NCI-H774 (cell line): ENCODE measurements around the gene URM1.
A peak's percentile ranks its signal among the peaks of the same experiment; 100 is the strongest.

Source experiments
- DNase-seq: peaks from one replicate; lab custom pipeline; 2025; lab: John Stamatoyannopoulos, UW

Gene URM1

DNA sequence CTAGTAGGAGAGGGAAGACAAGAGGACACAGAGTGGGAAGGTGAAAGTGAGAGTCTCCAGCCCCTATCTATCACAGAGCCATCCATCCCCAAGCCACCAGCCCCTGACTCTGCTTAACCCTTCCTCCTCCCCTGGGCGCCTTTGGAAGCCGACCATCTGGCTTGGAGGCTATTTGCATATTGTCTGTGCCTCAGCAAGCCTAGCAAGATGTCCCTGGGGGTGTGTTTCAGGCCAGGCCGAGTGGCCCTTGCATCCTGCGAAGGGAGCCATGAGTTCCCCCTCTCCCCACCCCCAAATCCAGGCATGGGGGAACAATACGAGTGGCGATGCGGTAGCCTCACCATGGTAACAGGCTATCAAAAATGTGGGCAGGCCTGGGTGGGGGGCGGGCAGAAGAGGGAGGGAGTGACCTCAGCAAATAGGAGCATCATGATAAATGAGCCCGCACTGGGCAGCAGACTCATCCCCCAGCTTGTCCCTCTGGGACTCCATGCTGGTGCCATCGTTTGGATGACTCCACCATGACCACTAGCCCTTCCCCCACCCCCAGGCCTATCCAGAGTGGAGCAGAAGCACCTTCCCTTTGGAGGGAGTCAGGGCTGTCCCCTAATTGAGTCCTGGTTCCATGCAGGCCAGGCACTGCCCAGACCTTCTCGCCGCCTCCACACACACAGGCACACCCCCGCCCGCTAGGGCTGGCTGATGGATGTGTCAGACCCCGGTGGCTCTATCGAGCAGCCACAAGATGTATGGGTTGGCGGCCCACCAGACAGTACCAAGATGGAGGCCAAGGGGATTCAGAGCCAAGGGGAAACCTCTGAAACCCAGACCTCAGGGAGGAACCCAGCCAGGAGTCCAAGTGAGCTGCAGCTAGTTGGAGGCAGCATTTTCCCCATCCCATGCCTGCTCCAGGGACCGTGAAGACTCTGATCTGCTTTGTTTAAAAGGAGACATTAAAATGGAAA lies 14.6 kb downstream of the URM1 start:
- no peak for DNase-seq

DNA sequence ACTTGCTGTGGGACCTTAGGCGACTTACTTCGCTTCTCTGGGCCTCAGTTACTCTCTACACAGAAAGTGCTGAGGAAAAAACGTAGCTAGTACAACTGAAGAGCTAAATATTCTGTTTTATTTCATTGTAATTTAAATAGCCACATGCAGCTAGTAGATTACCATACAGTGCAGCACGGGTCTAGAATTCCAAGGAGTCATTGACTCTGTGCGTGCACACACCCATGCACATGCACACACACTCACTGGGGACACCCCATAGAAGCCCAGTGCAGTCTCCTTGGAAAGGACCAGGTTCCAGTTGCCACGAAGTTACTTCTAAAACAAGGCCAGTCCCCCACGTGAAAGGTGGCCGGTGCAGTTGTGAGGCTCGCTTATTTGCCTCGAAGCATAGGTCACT lies 17.0 kb downstream of the URM1 start:
- DNase-seq, result no peak

DNA sequence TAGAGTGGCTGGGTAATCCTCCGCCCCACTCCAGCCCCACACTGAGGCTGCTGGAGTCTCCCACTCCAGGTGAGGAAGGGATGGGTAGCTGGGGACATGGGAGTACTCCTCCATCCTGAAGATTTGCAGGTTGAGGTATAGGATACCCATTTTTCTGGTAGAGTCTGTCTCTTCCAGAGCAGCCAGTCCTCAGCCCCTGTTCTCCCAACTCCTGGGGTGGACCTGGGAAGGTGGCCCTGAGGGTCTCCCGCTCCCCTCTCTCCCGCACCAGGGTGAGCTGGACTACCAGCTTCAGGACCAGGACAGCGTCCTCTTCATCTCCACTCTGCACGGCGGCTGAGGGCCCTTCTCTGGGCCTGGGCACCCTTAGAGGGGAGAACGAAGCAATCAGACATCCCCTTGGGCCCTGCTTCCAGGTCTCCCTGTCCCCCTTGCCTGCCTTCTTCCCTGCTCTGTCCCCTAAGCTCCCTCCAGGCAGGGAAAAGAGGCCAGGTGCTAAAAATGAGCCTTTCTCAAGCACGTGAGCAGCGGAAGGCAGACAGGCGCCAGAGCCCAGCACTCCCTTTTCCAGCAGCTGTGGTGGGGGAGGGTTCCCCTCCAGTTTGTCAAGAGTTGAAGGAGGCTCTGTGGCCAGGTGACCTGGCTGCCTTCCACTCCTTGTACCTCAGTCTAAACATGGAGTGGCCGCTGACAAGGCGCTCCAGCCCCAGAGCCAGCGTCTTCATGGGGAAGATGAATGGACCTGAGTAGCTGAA lies 18.4 kb downstream of the URM1 start:
- DNase-seq, result no peak

DNA sequence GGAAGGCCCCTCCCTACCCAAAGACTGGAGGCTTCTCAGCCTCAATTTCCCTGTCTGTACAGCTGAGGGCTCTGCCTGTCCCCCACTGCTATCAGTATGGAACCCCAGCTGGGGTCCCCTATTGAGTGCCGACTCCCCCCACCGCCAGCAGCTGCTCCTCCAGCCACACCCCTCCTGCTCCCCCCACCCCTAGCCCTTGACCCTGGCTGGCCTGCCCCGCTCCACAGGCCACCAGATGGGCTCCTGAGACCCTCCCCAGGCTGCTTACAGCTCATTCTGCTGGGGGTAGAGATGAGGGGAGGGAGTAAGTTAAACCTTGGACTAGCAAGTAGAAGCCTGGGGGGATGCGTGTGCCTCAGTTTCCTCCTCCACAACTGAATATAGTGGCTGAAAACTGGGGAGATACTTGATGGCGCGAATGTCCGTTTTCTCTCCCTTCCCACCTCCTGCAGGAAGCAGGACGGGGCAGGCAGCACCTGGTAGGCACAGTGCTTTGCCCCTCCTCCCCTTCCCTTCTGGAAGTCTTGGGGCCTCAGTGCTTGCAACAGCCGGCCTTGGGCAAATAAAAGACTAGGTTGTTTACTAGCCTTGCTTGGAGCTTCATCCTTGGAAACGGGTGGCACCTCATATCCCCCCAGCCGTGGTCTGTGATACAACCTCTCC lies 19.1 kb downstream of the URM1 start:
- DNase-seq, result no peak

DNA sequence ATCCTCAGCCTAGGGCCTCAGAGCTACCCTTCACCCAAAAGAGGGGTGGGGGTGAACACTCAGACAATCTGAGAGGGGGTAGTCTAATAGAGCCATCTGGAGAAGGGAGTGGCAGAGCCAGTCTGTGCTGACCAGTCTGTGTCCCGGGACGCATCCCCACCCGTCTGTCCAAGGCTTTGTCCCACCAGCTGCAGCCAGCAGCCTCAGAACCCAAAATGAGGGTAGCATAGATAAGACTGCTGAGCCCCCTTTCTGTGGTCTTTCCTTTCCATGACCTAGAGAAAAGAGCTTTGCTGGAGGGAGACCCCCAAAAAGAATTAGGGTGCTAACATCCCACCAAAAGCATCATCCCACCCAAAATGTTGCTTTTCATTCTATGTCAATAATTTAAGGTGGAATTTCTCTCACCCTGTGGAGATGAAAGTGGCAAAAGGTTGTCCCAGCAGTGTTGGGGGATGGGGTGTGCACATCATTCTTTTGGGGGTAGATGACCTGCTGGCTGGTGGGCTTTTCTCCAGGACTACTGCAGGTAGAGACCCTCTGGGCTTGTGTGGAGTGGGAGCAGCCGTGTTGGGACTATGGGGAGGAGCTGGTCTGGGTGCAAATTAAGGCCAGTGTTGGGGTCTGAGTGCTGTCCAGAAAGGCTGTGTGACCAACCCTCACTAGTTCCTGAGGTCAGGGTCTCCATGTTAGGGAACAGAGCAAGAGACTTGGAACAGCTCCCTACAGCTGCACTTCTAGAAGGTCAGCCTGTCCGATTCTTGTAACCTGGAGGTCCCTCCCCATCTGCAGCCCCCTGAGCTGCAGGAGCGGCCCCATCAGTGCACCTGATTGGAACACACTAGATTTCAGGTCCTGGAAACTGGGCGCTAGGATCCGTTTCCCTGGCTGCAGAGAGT lies 19.9 kb downstream of the URM1 start:
- no peak for DNase-seq

DNA sequence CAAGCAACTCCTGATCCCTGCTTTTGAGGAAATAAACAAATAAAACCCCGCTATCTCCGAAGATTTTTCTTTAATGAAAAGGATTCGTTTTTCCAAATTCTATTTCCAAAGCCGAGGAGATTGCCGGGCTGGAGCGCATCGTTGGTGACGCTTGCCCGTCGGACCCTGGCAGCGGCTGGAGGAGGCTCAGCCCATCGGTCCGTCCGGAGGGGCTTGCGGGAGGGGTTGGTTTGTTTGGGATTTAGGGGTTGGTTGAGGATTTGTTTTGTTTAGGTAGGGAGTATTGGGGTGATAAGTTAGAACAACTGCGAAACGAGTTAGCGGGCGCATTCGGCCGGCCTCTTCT lies 20.8 kb downstream of the URM1 start:
- no peak for DNase-seq

DNA sequence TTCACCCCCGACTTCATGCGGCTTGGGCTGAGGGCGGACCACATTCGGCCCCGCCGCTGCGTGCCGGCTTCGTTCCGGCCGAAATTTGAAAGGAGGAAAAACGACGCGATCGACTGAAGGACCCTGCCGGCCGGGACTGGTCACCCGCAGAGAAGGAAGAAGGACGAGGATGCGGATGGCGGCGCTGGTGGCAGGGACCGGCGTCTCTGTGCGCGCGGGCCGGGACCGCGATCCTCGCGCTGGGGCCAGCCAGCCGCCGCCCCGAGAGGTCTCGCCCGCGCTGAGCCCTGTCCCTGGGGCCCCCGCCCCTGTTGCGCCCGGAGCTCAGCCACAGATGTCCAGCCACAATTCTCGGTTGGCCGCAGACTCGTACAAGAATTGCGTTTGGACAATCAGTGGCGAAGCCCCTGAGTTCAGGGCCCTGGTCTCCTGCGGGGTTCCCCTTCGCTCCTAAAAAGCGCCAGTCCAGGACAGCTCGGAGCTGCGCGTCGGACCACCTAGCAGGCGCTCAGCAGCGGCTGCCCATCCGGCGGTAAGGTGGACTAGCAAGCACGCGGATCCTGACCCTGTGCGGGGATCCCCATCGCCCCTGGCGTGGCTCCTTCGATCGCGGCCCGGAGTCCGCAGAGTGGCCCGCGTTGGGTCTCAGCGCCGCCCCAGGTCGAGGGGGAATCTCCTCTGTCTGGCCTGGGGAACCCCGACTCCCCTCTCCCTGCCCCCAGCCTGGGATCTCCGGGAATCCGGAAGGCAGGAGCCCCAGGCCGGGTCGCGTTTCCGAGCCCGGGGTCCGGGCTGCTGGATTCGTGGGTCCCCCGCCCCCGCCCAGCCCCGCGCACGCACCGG lies 21.3 kb downstream of the URM1 start:
- DNase-seq, result no peak

DNA sequence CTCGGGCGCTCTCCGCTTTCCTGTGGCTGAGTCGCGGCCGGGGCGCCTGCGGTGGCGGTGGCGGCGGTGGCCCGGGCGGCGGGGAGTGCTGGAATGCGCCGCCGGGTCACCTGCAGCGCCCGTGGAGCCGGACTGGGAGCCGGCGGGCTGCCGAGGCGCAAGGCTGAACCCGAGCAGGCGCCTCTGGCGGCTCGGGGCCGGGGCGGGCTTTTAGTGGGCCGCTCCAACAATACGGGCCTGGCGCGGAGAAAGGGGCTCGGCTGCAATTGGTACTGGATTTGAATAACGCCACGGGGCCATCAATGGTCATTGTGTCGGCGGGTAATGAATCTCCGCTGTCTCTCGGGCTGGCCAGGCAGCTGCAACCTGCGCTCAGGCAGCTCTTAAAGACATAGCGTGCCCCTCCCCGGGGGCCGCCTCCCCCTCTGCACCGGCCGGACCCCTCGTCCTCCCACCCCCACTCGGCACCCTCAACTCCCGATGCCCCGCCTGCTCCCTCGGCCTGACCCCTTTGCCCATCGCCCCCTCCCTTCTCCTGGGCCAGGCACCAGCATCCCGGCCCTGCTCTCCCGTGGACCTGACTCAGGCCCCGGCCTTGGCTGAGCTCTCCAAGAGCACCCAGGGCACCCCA lies 22.1 kb downstream of the URM1 start:
- DNase-seq, result no peak

DNA sequence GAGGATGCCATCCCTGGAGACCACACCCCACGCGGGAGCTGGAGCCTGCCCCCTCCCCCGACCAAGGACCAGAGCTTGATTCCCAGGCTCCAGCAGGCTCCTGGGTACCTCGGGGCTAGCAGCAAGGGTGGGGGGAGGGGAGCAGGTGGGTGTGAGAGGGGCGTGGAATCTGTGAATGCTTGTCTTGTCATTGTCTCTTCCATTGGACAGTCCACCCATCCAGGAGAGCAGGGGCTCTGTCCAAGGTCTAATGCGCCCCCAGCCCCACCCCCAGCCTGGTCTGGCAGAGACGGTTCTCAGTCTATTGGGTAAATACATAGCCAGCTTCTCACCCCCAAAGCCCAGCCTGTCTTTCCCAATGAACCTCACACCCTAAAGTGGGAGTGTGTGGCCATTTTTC lies 22.8 kb downstream of the URM1 start:
- no peak for DNase-seq

DNA sequence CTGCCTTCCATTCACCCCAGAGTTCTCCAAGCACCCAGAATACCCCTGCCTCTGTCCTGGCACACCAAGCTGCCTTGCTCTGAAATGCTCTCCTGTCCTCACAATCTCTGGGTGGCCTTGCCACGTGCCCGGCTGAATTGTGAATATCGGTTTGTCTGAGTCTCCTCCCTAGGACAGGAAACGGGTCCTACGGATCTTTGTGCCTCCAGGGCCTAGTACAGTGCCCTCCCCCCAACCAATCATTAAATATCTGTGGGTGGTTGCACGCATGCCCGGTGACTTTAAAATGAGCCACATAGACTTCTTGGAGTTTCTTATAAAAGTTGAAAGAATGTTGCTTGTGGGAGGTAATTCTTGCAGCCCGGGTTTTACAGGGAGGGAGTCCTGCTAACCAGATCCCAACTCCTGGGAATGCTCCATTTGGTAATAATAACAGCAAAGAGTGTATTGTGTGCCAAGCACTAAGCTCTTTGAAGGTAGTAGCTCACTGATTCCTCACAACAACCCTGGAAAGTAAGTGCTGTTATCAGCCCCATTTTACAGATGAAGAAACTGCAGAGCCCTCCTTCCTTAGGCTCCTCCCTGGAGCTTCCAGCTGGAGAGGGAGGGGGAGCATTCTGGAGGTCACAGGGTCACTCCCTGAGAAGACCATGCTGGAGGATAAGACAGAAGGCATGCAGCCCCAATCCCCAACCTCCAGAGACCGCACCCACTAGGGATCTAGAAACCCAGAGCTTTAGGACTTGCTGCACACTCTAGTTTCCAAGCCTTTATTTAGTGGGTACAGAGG lies 23.4 kb downstream of the URM1 start:
- no peak for DNase-seq

DNA sequence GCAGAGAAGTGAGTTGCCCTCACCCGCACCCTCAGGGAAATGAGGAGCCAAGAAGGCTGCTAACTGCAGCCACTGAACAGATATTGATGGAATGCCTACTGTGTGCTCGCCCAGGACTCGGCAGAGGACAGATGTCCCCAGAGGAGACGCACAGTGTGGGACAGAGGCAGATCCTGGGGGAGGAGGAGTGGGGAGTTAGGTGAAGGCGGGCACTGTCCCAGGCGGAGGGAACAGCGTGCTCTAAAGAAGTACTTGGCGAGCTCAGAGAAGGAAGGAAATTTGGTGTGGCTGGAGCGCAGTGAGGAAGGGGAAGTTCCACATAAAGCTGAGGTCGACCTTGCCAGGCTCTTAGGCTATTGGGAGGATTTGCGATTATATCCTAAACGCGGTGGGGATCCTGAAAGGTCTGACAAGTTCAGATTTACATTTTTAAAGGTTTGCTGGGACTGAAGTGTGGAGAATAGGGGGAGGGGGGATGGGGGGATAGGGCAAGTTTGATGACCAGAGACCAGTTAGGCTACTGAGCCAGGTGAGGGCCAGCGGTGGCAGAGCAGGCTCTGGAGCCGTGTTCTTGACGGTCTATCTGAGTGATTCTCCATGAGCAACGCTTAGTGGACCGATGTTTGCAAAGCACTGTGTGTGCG lies 25.9 kb downstream of the URM1 start:
- DNase-seq, result peak; percentile 3

DNA sequence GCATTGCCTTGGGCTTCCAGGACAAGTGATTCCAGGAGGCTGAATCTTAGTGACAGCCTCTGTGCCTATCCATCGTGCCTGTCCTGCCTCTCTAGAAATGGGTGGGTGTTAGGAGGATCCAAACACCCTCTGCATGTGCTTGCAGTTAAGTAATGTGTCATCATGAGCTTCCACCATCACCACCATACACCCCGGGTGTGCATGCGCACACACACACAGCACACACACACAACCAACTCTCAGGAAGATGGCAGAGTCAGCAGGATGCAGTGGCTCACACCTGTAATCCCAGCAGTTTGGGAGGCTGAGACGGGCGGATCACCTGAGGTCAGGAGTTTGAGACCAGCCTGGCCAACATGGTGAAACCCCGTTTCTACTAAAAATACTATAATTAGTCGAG lies 26.7 kb downstream of the URM1 start:
- DNase-seq, result no peak

DNA sequence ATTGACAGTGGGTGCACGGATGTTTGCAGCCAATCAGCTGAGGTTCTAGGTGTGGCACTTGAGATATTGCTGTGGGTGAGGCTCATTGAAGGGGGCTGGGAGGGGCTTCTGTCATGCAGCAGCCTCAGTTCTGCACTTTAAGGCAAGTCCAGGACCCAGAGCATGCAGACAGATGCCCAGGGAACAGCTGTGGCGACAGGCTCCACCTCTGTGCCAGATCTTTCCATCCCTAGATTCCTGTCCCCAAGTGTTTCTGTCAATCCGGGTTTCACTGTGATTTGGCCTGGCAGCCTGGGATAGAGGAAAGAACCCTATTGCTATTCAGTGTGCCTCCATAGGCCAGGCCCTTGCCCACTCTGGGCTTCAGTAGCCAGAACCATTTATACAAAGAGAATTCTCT lies 28.7 kb downstream of the URM1 start:
- no peak for DNase-seq

DNA sequence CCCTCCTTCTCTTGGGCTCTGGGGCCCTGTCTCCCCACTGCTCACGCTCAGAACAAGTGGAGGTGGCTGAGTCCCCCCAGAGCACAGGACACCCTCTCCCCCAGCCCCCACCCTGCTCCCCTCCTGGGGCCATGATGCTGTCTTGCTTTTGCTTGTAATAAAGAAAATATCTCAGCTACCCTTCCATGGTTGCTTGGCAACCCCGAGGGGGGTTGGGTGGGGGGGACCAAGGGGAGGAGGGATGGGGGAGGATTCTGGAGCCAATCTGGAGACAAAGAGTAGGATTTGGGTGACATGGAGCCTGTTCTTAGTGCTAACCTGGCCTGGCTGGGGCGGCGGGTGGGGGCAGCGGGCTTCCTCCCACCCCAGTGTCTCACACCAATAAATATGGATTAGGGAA lies 33.4 kb downstream of the URM1 start:
- no peak for DNase-seq

DNA sequence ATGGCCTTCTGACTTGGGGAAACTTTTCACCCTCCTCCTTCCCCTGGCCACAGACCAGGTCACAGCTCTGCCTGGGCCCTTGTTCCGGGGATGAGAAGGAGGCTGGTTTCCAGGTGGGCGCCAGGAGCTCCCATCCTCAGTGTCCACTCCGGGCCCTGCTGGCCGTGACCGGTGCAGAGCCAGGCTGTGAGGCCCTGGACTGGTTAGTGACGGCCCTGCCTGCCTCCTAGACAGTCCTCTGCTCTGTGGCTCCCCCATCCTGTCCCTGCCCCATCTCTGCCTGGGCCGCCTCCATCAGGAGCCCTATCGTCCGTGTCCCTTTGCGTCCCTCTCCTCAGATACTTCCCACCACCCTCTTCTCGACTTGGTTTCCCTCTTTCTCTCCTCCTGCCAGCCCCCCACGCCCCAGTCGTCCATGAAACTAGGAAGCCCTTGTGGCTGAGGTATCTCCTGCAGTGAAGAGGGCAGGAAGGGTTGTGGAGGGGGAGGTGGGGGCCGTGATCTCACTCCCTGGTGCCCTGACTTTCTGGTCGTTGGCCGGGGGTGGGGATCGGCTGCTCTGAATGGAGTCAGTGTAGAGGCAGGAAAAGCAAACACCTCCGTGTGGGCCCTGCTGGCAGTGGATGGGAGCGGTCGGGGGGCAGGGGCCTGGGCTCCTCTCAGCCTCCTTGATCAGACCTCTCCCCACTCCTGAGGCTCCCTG lies 34.1 kb downstream of the URM1 start:
- no peak for DNase-seq

DNA sequence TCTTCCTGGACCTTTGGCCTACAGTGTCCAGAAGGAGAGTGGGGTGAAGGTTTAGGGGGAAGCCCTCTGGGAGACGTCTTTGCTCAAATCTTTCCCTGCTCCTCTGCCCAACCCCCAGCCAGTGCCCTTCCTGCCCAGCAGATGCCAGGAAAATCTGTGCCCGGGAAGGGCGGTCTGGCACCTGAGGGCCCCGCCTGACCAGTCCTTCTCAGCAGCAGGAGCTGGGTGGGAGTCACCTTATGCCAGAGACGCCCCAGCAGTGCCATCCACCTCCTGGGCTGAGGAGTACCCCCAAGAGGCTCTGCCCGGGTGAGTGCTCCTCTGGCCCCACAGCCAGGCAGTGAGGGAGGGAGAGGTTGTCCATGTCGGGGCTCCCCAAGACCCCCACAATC lies 34.6 kb downstream of the URM1 start:
- DNase-seq, result no peak

DNA sequence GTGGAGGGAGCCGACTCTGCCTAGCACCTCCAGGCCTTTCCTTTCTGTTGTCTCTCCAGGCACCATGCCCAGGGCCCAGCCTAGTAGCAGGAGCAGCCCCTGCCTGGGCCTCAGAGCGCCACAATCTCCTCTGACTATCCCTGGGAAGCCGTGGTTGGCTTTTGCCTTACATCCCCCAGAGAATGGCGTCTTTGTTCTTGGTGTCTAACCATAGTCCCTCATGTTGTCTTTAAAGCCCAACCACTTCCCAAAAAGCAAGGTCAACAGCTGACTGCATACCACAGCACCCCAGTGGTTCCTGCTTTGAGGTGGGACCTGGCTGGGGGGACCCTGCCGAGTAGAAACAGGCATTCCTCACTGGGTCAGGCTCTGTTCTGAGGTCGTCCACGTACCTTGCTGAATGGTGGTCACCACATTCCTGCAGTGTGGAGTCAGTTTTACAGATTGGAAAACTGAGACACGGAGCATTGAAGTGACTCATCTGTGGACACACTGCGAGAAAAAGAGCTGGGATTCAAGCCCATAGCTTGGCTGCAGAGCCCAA lies 35.7 kb downstream of the URM1 start:
- no peak for DNase-seq

DNA sequence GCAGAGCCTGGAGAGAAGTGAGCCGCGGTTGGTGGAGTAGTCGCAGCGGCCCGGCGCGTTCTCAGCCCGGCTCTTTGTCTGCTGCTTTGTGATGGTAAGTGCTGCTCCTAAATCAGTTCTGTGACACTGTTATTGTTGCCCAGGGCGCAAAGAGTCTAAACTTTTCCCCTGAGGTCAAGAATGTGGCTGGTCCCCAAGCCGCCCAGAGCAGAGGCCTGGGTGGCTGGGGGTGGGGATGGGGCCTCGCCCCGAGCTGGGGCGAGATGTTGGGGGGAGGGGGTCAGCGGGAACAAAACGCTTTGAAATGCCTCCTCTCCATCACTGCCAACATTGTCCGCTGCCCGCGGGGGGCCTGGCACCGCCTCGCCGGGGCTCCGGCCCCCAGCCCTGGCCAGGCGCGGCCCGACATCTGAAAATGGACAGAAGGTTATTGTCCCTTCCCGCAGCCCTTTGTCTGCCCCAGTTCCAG lies 37.8 kb downstream of the URM1 start:
- no peak for DNase-seq
